Stimulated activated naive CD8-positive, alpha-beta T cell treated with anti-CD3 and anti-CD28 coated beads, Interleukin-15, Interleukin-2, amounts not matched to agents 100 U/mL and 50 U/mL, for 24 hours (primary cell): ENCODE measurements around the gene MEMO1.

ENCODE experiments used
- ATAC-seq: fragments of 150-1000 bp; cut with Tn5 transposase; one replicate; pipeline ENCODE4 v1.10.0; 2021
- DNase-seq: peaks from one replicate; pipeline ENCODE4 v3.0.0; 2021

The MEMO1 gene

GRCh38 chr2:31823558-31823957, 187.2 kb downstream of the MEMO1 start:
- no peak for ATAC-seq

GRCh38 chr2:31822587-31822986, 188.2 kb downstream of the MEMO1 start:
- ATAC-seq (no peak), DNase-seq (no peak)

More at GRCh38 chr2:31823558-31823957, 187.2 kb downstream of the MEMO1 start:
- no peak for DNase-seq
